Measurements from ENCODE around the gene CCDC106. TPM values are rescaled to one million over a fixed set of nuclear protein-coding genes. Genes with fewer than 3 reads are reported as not detected.

Gene CCDC106
- polyA plus RNA-seq, 1 donor (not counting 4 experiments of a cell fraction or from before 2014, with no cell fraction given), result 3.1 TPM

- H3K4me3 ChIP-seq (ENCODE audit: control insufficient read depth in 2 of 3, extremely low read depth in 1 of 3, insufficient read depth in 2 of 3, low read depth in 1 of 3, low read length in 3 of 3), result no peak overlapping the region
These were observed 45.4 kb downstream of the CCDC106 start for GRCh38 chr19:55693336-55693974.

GRCh38 chr19:55694241-55694655 lies 46.2 kb downstream of the CCDC106 start:
- H3K36me3 ChIP-seq (ENCODE audit: control insufficient read depth in 2 of 2, extremely low read depth in 1 of 2, insufficient read depth in 2 of 2, low read length in 2 of 2), result peaks cover 10 to 40% of the 10 kb centered on the region in 2 experiments
- dilution Hi-C loops (cut with MboI; ENCODE audit: extremely low pct_ligation_motif_present, low sequenced_read_pairs), result no loop called here
- no peak overlapping the region for H3K27ac ChIP-seq (ENCODE audit: control insufficient read depth, insufficient read depth, low read length)
- TF ChIP-seq EZH2 (IDR thresholded peaks at IDR 0.05; ENCODE audit: low read length), result no peak
- TF ChIP-seq CTCF (optimal IDR thresholded peaks at IDR 0.05 in 1 of 3, IDR thresholded peaks at IDR 0.05 in 1 of 3, conservative IDR thresholded peaks at IDR 0.05 in 1 of 3; ENCODE audit: extremely low read depth in 1 of 3, insufficient read depth in 2 of 3, low read length in 3 of 3), result no peak
- no peaks in the 10 kb centered on the region for H3K27me3 ChIP-seq (ENCODE audit: control insufficient read depth, extremely low read depth, insufficient read depth, low read length)
- no peak overlapping the region for H3K4me3 ChIP-seq (ENCODE audit: control insufficient read depth in 2 of 3, extremely low read depth in 1 of 3, insufficient read depth in 2 of 3, low read depth in 1 of 3, low read length in 3 of 3)
- no peaks in the 10 kb centered on the region for H4K20me1 ChIP-seq (ENCODE audit: control insufficient read depth, extremely low read depth, insufficient read depth, low read length)
- no peak overlapping the region for H3K9ac ChIP-seq (ENCODE audit: control insufficient read depth, extremely low read depth, insufficient read depth, low read length)
- H3K4me2 ChIP-seq (ENCODE audit: control insufficient read depth, extremely low read depth, insufficient read depth, low read depth, low read length), result no peak overlapping the region
- H3K79me2 ChIP-seq (ENCODE audit: control insufficient read depth, insufficient read depth, low read length), result no peaks in the 10 kb centered on the region
- DNase-seq (ENCODE audit: low read depth, low spot score) (no peak), FAIRE-seq (no peak)
- no peaks in the 10 kb centered on the region for H3K4me1 ChIP-seq (ENCODE audit: control insufficient read depth, extremely low read depth, insufficient read depth, low read length)
- H2AFZ ChIP-seq (ENCODE audit: control insufficient read depth, low read length), result no peak overlapping the region
- no peaks in the 10 kb centered on the region for H3K9me3 ChIP-seq (ENCODE audit: control insufficient read depth, low read depth, low read length)
- H3K9me1 ChIP-seq (ENCODE audit: control insufficient read depth, extremely low read depth, insufficient read depth, low read length), result no peaks in the 10 kb centered on the region

More at GRCh38 chr19:55693336-55693974, 45.4 kb downstream of the CCDC106 start:
- Histone ChIP-seq H3K9me1 (ENCODE audit: control insufficient read depth, extremely low read depth, insufficient read depth, low read length) (no peaks in the 10 kb centered on the region), H3K4me2 (ENCODE audit: control insufficient read depth, extremely low read depth, insufficient read depth, low read depth, low read length) (no peak overlapping the region), H3K36me3 (ENCODE audit: control insufficient read depth in 2 of 2, extremely low read depth in 1 of 2, insufficient read depth in 2 of 2, low read length in 2 of 2) (peaks cover 10 to 40% of the 10 kb centered on the region in 2 experiments), H4K20me1 (ENCODE audit: control insufficient read depth, extremely low read depth, insufficient read depth, low read length) (no peaks in the 10 kb centered on the region), H3K27me3 (ENCODE audit: control insufficient read depth, extremely low read depth, insufficient read depth, low read length) (no peaks in the 10 kb centered on the region), H2AFZ (ENCODE audit: control insufficient read depth, low read length) (no peak overlapping the region), H3K9ac (ENCODE audit: control insufficient read depth, extremely low read depth, insufficient read depth, low read length) (no peak overlapping the region), H3K4me1 (ENCODE audit: control insufficient read depth, extremely low read depth, insufficient read depth, low read length) (no peaks in the 10 kb centered on the region), H3K9me3 (ENCODE audit: control insufficient read depth, low read depth, low read length) (no peaks in the 10 kb centered on the region), H3K27ac (ENCODE audit: control insufficient read depth, insufficient read depth, low read length) (no peak overlapping the region), H3K79me2 (ENCODE audit: control insufficient read depth, insufficient read depth, low read length) (no peaks in the 10 kb centered on the region)
- FAIRE-seq (no peak), DNase-seq (ENCODE audit: low read depth, low spot score) (no peak)
- dilution Hi-C loops (cut with MboI; ENCODE audit: extremely low pct_ligation_motif_present, low sequenced_read_pairs), result no loop called here
- TF ChIP-seq CTCF (optimal IDR thresholded peaks at IDR 0.05 in 1 of 3, IDR thresholded peaks at IDR 0.05 in 1 of 3, conservative IDR thresholded peaks at IDR 0.05 in 1 of 3; ENCODE audit: extremely low read depth in 1 of 3, insufficient read depth in 2 of 3, low read length in 3 of 3) (no peak), EZH2 (IDR thresholded peaks at IDR 0.05; ENCODE audit: low read length) (no peak)

All from keratinocyte (primary cell).